Measurements from ENCODE around the gene FETUB.

The FETUB gene, protein sequence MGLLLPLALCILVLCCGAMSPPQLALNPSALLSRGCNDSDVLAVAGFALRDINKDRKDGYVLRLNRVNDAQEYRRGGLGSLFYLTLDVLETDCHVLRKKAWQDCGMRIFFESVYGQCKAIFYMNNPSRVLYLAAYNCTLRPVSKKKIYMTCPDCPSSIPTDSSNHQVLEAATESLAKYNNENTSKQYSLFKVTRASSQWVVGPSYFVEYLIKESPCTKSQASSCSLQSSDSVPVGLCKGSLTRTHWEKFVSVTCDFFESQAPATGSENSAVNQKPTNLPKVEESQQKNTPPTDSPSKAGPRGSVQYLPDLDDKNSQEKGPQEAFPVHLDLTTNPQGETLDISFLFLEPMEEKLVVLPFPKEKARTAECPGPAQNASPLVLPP

DNA sequence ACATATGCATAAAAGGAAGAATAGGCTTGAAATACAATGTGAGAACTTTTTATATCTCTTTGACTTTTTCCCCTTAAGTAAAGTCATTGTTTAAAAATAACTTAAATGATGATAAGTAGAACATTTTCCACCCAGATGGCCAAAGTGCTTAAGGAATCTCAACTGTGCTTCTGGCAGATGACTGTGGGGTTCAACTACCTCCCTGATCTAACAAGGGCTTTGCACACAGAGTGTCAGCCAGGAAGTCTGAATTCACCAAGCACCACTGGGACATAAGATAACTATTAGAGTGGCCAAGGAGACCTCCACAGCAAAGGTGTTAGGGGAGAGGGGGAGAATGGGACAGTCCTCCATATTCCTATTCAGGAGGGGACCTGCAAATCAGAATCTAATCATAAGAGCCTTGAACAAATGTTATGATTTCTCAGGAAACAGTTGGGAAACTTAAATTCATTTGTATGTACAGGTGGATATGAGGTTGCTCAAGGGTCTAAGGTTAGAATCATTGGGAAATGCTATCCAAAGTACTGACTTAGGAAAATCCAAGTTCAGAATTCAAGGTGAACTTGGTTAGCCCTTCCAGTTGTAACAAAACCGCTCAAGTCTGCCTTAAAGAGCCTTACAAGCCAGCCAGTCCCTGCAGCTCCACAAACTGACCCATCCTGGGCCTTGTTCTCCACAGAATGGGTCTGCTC, at the start of gene FETUB:
FETUB (plus strand) TSS at position 622 of the 695 bp plus-strand sequence; CDS start at position 684, 62 bp downstream.
- no peak for TF ChIP-seq JUND (IDR thresholded peaks at IDR 0.05; ENCODE audit: low read depth)
- in situ Hi-C loops (cut with HindIII; ENCODE audit: low pct_unique_long_range_greater_than_20kb, low sequenced_read_pairs): no loop called here
- DNase-seq (ENCODE audit: low read depth in 1 of 2, low spot score in 1 of 2): no peak

DNA sequence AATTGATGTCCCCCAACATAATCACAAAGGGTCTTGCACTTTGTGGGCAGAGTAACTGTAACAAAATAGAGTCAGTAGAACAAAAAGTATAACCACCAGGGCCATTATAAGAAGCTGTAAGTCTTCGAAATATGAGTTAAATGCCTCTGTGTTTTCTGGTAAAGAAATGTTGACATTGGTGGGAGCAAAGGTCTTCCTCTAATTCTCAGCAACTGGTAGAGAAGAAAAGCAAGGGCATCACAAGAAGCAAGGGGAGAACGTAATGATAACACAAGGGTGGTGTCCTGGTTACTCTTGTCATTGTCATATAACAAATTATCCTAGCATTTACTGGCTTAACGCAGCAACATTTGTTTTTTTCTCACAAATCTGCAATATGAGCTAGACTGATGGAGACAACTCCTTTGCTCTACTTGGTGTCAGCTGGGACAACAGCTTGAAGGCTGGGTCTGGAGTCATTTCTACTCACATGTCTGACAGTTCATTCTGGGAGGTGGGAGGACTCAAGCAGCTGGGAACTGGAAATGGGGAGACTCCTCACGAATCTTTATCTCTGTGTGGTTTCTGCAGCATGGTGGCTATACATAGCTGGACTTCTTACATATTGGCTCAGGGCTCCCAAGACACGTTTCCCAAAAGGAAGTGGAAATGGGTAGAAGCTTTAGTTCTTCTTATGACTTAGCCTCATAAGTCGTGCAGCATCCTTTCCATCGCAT, 49.5 kb upstream of the FETUB start:
- in situ Hi-C loops (cut with HindIII; ENCODE audit: low pct_unique_long_range_greater_than_20kb, low sequenced_read_pairs): no loop called here
- no peak for DNase-seq (ENCODE audit: low read depth in 1 of 2, low spot score in 1 of 2)
- TF ChIP-seq JUND (IDR thresholded peaks at IDR 0.05; ENCODE audit: low read depth): no peak

DNA sequence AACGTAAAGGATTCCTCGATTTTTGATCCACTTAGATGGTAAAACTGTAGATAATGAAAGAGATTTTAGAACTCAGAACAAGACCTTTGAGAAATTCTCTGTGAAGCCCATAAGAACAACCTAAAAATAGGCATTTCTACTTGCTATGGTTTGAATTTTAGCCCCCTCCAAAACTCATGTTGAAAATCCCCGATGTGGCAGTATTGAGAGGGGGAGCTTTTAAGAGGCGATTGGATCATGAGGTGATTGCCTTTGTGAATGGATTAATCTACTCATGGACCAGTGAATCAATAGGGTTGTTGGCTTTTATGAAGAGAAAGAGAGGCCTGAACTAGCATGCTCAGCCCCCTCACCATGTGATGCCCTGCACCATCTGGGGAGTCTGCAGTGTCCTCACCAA, 47.5 kb upstream of the FETUB start:
- in situ Hi-C loops (cut with HindIII; ENCODE audit: low pct_unique_long_range_greater_than_20kb, low sequenced_read_pairs): no loop called here
- no peak for DNase-seq (ENCODE audit: low read depth in 1 of 2, low spot score in 1 of 2)
- no peak for TF ChIP-seq JUND (IDR thresholded peaks at IDR 0.05; ENCODE audit: low read depth)

DNA sequence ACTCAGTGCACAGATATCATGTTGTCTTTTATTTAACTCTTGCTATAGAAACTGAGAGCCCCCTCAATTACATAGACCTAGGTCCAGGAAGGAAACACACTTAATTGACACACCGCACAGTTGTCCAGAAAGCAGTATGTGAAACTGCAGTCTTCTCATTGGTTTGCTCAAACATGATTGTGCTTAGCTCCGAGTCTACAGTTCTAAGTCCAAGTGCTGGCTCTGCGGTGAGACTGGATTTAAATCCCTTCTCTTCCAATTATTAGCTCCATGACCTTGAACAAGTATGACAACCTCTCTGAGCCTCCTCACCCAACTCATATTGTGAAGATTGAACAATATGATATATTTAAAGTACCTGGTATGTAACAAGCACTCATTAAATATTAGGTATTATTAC, 46.3 kb upstream of the FETUB start:
- TF ChIP-seq JUND (IDR thresholded peaks at IDR 0.05; ENCODE audit: low read depth): no peak
- in situ Hi-C loops (cut with HindIII; ENCODE audit: low pct_unique_long_range_greater_than_20kb, low sequenced_read_pairs): no loop called here
- no peak for DNase-seq (ENCODE audit: low read depth in 1 of 2, low spot score in 1 of 2)

DNA sequence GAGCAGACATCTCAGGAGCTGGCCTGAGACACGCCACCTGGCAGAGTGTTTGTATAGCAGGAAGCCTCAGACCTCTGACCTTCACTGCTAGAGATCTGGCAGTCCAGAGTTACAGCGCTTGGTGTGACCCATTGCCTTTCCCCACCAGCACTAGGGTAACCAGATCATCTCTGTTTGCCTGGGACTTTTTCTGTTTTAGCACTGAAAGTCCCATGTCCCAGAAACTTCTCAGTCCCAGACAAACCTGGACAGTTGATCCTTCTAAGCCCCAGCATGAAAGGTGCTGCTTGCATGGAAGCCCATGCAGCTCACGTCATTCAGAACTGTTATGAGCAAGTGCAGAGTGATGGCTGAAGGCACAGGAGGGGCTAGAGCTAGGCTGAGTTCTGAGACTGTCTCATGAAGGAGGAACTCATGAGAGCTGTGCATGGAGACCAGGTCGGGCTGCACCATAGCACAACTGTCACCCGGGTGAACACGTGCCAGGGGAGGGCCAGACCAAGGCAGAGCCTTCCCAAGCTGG, 45.5 kb upstream of the FETUB start:
- TF ChIP-seq JUND (IDR thresholded peaks at IDR 0.05; ENCODE audit: low read depth): no peak

DNA sequence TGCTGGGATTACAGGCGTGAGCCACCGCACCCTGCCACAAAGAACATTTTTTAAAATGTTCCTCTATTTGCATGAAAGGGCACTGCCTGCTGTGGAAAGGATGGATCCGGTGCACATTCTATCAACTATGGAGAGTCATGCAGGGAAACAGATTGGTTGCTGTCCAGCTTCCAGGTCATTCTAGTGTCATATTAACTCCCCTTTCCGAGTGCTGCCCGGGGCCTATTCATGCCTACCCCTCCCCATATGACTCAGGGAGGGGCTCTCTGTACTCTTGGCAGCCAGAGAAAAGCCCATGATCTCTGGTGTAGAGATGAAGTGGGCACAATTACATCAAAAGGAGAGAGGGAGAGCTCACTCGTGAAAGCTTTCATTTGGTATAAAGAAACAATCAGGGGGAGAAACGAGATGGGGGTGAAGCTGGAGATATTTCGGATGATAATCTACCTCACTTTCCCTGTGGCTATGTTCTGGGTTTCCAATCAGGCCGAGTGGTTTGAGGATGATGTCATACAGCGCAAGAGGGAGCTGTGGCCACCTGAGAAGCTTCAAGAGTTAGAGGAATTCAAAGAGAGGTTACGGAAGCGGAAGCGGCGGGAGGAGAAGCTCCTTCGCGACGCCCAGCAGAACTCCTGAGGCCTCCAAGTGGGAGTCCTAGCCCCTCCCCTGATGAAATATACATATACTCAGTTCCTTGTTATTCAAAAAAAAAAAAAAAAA, 43.5 kb upstream of the FETUB start:
- peak in 1 of 2 experiments; percentile 53 for DNase-seq (ENCODE audit: low read depth in 1 of 2, low spot score in 1 of 2)
- TF ChIP-seq JUND (IDR thresholded peaks at IDR 0.05; ENCODE audit: low read depth): no peak
- in situ Hi-C loops (cut with HindIII; ENCODE audit: low pct_unique_long_range_greater_than_20kb, low sequenced_read_pairs): no loop called here

More for the DNA sequence above, 45.5 kb upstream of the FETUB start:
- no peak for DNase-seq (ENCODE audit: low read depth in 1 of 2, low spot score in 1 of 2)
- in situ Hi-C loops (cut with HindIII; ENCODE audit: low pct_unique_long_range_greater_than_20kb, low sequenced_read_pairs): no loop called here

DNA sequence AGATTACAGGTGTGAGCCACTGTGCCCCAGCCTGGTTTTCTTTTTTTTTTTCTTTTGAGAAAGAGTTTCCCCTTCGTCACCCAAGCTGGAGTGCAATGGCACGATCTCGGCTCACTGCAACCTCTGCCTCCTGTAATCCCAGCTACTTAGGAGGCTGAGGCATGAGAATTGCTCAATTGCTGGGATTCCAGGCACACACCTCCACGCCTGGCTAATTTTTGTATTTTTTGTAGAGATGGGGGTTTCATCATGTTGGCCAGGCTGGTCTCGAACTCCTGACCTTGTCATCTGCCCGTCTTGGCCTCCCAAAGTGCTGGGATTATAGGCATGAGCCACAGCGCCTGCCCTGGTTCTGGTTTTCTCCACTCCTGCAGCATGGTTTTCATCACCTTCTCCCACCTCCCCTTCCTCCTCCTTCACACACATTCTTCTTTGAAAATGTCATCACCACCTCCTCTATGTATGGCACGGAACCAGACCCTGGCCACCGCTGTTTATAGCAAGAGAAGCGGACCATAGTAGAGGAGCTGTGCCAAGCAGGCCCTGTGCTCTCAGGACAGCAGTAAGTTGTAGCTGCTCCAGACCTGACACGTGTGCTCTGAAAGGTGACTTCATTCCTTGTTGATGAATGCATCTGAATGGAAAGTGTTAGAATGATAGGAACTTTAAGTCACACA, 42.0 kb upstream of the FETUB start:
- DNase-seq (ENCODE audit: low read depth in 1 of 2, low spot score in 1 of 2): no peak
- in situ Hi-C loops (cut with HindIII; ENCODE audit: low pct_unique_long_range_greater_than_20kb, low sequenced_read_pairs): no loop called here
- no peak for TF ChIP-seq JUND (IDR thresholded peaks at IDR 0.05; ENCODE audit: low read depth)

DNA sequence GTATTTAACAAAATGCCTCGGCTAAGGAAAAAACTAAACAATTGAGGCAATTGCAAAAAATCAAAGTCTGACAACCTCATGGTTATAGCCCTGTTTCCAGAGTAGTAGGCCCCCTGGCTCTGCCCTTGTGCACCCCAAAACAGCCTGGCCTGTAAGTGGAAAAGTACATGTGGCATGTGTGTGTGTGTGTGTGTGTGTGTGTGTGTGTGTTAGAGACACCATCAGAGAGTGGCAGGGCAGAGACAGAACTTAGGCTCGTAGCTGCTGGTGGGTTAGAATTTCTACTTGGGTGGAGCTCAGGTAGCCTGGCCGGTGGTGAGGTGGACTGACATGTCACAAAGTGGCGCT, 41.4 kb upstream of the FETUB start:
- in situ Hi-C loops (cut with HindIII; ENCODE audit: low pct_unique_long_range_greater_than_20kb, low sequenced_read_pairs): no loop called here
- DNase-seq (ENCODE audit: low read depth in 1 of 2, low spot score in 1 of 2): no peak
- no peak for TF ChIP-seq JUND (IDR thresholded peaks at IDR 0.05; ENCODE audit: low read depth)

DNA sequence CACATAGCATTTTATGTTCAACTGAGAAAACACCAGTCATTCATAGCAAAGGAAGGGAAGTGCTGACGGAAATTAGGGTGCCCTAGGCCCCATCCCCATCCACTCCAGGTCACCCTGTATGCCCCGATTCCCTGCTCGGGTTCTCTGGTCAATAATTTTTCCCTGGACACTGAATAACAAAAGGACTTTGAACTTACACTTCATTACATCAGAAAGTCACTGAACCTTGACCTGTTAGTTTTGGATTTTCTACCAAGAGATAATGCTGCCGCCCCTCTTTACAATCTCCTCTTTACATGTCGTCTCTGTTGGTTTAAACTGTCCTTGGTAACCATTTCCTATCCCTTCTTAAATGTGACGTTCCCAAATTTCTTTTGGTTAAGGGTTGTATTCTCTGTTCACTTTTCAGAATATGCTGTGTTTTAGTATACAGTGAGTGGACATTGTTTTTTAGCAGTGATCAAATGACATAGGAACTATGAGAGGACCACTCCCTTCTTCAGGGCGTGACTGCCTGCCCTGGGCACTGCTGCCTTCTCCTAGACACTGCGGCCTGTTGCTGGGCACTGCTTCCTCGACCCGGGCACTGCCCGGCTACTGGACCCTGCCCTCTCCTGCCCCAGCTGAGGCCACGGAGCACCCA, 40.9 kb upstream of the FETUB start:
- TF ChIP-seq JUND (IDR thresholded peaks at IDR 0.05; ENCODE audit: low read depth): no peak
- no peak for DNase-seq (ENCODE audit: low read depth in 1 of 2, low spot score in 1 of 2)
- in situ Hi-C loops (cut with HindIII; ENCODE audit: low pct_unique_long_range_greater_than_20kb, low sequenced_read_pairs): no loop called here

DNA sequence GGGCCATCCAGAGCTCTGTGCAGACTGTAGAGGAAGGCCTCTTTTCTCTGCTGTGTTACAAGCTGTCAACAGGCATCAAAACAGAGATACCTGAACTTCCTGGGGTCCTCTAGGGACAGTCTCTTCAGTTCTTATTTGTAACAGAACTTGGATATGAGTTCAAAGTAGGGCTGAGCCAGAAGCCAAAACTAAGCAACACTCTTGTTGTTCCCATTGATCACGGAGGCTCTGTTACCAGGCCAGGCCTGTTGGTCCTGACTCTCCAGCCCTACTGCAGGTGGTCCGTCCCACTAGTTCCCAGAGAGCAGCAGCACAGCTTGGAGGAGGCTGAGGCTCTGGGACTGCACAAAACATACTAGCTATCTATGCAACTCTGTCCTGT, 40.4 kb upstream of the FETUB start:
- in situ Hi-C loops (cut with HindIII; ENCODE audit: low pct_unique_long_range_greater_than_20kb, low sequenced_read_pairs): no loop called here
- TF ChIP-seq JUND (IDR thresholded peaks at IDR 0.05; ENCODE audit: low read depth): no peak
- no peak for DNase-seq (ENCODE audit: low read depth in 1 of 2, low spot score in 1 of 2)

DNA sequence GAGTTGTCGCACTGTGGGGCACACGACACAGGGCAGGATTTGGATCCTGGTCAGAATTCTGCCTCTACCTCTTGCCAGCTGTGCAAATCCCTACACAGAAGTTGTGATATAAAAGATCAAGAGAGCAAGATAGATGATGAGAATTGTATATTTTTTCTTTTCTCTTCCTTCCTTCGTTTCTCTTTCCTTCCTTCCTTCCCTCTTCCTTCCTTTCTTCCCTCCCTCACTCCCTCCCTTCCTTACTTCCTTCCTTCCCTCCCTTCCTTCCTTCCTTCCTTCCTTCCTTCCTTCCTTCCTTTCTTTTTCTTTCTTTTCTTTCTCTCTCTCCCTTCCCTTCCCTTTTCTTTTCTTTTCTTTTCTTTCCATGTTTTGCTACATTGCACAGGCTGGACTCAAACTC, 39.3 kb upstream of the FETUB start:
- in situ Hi-C loops (cut with HindIII; ENCODE audit: low pct_unique_long_range_greater_than_20kb, low sequenced_read_pairs): no loop called here
- no peak for DNase-seq (ENCODE audit: low read depth in 1 of 2, low spot score in 1 of 2)
- no peak for TF ChIP-seq JUND (IDR thresholded peaks at IDR 0.05; ENCODE audit: low read depth)
